GM19043 (cell line): ENCODE data around the gene TNRC18.
"Not testable (repeated sequence)": the region's sequence is repeated elsewhere in the genome, so short reads cannot be mapped to it uniquely, and the experiment has no call there.

Source experiments
- ATAC-seq: cut with Tn5 transposase; IDR thresholded peaks from one replicate; pipeline ENCODE4 v1.9.1; 2021; ENCODE audit warnings: low read depth; ENCODE audit not compliant: unreplicated experiment

TNRC18 gene

GRCh38 chr7:5281598-5282500 lies 141.8 kb downstream of the TNRC18 start:
- not testable (repeated sequence) for ATAC-seq

GRCh38 chr7:5279734-5280133 lies 143.9 kb downstream of the TNRC18 start:
- ATAC-seq: no peak

- no peak for ATAC-seq
Observed at GRCh38 chr7:5278766-5279165, 144.9 kb downstream of the TNRC18 start.

GRCh38 chr7:5276611-5277010 lies 147.0 kb downstream of the TNRC18 start:
- no peak for ATAC-seq

- not testable (repeated sequence) for ATAC-seq
Observed at GRCh38 chr7:5276123-5276522, 147.5 kb downstream of the TNRC18 start.

- ATAC-seq: not testable (repeated sequence)
Observed at GRCh38 chr7:5275510-5275909, 148.1 kb downstream of the TNRC18 start.

- ATAC-seq: not testable (repeated sequence)
Observed at GRCh38 chr7:5274985-5275431, 148.6 kb downstream of the TNRC18 start.

GRCh38 chr7:5274441-5274840 lies 149.2 kb downstream of the TNRC18 start:
- ATAC-seq: no peak

- ATAC-seq: not testable (repeated sequence)
Observed at GRCh38 chr7:5273831-5274405, 149.7 kb downstream of the TNRC18 start.

- no peak for ATAC-seq
Observed at GRCh38 chr7:5270788-5271187, 152.8 kb downstream of the TNRC18 start.

- not testable (repeated sequence) for ATAC-seq
Observed at GRCh38 chr7:5269992-5270657, 153.5 kb downstream of the TNRC18 start.

GRCh38 chr7:5267829-5268228 lies 155.8 kb downstream of the TNRC18 start:
- ATAC-seq: not testable (repeated sequence)

GRCh38 chr7:5266191-5267028 lies 157.2 kb downstream of the TNRC18 start:
- no peak for ATAC-seq

- ATAC-seq: no peak
Observed at GRCh38 chr7:5265320-5266190, 158.1 kb downstream of the TNRC18 start.

- ATAC-seq: not testable (repeated sequence)
Observed at GRCh38 chr7:5263066-5263465, 160.6 kb downstream of the TNRC18 start.

- not testable (repeated sequence) for ATAC-seq
Observed at GRCh38 chr7:5260530-5261068, 163.0 kb downstream of the TNRC18 start.
